NCI-H82 treated with DMSO at 0.1 percent for 48 hours (cell line): ENCODE data around the gene MLLT6.
A peak's percentile ranks its signal among the peaks of the same experiment; 100 is the strongest.

Source experiments
- DNase-seq: peaks from one replicate; lab custom pipeline; 2025; ENCODE audit not compliant: unreplicated experiment; lab: John Stamatoyannopoulos, UW

MLLT6 gene

DNA sequence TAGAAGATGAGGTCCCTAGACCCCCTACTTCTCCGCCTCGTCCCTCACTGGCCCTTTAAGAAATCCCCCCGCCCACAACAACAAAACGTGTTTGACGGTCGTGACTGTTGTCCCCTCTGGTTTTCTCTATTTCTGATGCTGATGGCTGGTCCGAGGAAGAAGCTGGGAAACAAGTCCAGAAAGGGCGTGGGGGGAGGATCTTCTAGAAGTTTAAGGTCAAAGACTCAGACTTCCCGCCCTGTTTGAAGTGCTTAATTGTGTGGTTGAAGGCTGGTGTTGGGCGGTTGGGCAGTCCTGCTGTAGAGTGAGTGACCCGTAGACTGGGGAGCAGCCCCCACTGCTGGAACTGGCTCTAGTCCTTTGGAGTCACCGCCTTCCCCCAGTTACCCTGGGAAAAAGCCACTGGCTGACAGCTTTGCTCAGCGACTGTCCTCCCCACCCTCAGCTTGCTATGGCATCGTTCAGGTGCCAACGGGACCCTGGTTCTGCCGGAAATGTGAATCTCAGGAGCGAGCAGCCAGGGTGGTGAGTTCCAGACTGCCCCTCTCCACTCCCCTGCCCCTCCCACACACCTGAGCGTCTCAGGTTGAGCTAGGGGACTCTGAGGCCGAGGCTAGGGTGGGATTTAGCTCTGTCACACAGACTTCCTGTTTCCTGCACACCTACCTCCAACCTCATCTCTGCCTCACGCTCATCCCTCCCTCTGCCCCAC is 1.6 kb downstream of the MLLT6 start:
- no peak for DNase-seq

DNA sequence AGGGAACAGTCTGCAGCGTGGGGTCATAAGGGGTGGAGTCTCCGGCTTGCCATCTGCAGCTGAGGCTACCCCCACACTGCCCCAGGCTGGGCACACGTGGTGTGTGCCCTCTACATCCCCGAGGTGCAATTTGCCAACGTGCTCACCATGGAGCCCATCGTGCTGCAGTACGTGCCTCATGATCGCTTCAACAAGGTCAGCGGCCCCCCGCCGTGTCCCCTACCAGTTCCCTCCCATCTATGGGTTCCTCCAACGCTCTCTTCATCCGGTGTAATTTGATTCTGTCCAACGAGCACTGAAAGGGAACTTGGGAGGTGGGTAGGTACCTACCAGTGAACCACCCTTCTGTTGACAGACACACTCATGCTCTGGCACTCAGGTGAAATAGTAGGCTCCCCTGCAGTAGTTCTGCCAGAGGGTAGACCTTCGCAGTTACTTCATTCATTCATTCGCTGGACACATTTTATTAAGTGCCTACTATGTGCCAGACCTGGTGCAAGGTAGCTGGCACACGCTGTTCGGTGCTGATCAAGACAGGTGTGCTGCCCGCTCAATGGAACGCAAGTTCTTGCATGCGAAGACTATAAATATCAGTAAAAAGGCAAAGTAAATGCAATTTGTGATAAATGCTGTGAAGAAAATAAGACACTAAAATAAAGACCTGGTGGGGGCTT is 2.7 kb downstream of the MLLT6 start:
- no peak for DNase-seq

DNA sequence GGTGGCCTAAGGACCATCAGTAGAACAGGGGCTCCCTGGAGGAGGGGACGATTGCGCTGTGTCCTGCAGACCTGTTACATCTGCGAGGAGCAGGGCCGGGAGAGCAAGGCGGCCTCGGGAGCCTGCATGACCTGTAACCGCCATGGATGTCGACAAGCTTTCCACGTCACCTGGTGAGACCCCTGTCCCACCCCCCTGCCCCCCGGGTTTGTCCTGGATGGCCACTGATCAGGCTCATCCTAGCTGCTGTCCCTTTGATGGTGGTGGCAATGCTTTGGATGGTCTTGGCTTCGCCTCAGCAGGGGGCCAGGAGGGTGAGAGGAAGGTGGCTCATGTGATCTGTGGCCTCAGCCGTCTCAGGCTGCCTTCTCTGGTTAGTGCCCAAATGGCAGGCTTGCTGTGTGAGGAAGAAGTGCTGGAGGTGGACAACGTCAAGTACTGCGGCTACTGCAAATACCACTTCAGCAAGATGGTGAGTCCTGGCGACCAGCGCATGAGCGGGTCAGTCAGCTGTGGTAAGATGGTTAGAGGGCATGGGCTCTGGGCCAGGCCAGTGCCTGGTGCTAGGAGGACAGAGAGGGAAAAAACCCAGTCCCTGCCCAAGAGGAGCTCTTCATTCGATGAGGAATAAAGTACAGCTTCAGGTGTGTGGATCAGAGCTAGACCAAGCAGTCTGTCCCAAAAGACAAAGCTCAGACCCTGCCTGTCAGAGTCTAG is 4.2 kb downstream of the MLLT6 start:
- DNase-seq, result no peak

DNA sequence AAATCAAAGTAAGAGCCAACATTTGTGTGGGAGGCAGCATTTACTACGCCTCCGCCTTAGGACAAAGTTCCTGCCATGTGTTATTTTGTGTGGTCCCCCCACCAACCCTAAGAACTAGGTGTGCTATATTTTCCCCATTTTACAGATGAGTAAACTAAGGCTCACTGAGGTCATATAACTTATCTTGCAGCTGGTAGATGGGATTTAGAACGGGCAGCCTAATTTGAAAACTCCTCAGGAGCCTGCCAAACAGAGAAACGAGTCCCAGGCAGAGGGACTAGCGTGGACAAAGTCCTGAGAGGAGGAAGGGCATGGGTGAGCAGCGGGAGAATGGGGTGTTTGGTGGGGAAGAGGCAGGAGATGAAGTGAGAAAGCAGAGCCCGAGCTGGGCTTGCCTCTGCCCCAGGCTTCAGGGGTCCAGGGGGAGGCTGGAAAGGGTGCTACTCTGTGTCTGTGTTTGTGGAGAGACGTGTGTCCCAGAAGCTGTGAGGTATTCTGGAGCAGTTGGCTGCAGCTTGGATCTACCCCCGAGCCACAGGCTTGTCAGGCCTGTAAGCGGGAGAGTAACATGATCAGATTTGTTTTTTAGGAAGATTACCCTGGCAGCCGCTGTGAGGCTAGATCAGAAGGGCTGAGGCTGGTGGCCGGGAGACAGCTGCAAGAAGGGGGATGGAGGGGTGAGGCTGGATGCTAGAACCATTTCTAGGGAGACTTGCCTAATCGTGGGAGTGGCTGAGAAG is 5.0 kb downstream of the MLLT6 start:
- peak; percentile 63 for DNase-seq

DNA sequence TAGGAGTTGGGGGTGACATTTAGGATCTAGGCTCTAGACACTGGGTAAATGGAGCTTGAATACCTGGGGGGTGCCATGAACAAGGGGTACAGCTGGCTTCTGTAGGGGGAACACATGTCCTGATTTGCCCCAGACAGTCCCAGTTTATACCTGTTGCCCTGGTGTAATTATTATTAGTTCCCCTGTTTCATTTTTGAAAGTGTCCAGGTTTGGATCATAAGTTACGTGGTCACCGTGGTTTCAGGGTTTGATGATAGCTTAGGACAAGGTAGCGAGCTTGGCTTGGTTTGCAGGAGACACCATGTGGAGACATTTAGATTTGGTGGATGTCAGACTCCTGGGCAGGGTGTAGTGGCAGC is 5.5 kb downstream of the MLLT6 start:
- DNase-seq, result no peak

DNA sequence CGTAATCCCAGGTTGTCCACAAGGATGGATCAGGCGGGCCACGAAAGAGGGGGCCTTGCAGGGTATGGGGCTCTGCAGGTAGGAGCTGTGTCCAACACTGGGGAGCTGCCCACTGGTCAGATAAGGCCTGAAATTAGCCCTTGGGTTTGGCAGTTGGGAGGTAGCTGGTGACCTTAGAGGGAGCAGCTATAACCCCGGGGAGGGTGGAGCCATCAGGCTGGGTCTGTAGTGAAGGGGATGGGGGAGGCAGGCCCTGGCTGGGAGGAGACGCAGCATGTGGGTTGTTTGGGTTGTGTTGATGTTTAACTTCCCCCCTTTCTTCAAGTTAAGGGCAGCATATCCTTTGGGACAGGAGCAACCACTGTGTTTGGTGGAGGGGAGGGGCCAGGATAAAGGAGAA is 5.9 kb downstream of the MLLT6 start:
- no peak for DNase-seq

DNA sequence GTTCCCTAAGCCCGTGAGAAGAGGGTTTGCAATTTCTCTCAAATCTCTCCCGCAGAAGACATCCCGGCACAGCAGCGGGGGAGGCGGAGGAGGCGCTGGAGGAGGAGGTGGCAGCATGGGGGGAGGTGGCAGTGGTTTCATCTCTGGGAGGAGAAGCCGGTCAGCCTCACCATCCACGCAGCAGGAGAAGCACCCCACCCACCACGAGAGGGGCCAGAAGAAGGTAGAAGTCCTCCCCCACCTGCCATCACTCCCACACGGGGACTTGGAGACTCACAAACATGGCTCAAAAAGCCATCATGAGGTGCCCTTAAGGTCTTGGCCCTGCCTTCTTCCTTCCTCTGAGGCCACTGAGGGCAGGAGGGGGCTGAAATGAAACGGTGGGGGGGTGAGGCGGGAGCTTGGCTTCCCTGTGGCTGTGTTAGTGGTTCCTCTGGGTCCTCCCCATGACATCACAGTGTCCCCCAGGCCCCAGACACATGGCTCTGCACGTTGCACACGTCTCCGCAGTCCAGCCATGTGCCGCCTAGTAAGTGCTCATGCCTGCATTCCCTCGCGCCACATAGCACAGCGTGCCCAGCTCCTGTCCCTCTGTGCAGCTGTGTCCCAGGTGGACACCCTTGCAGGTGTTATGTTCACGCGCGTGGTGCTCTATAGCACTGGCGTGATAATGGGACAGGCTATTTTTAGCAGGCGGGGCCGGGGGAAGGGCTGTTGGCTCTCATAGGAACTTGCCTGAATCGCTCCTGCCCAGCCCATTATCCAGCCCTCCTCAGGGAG is 6.9 kb downstream of the MLLT6 start:
- DNase-seq, result no peak

DNA sequence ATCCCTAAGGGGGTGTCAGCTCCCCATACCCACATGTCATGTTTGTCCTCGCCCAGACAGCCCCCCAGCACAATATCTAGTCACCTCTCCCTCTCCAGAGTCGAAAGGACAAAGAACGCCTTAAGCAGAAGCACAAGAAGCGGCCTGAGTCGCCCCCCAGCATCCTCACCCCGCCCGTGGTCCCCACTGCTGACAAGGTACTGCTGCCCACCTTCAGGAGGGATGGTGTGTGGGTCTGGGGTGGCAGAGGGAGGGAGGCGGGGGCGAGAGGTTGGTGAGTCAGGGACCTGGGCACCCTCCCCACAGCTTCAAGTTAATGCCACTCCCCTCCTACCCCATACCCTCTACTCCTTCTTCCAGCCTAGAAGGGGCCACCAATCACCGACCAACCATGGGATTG is 7.5 kb downstream of the MLLT6 start:
- no peak for DNase-seq

DNA sequence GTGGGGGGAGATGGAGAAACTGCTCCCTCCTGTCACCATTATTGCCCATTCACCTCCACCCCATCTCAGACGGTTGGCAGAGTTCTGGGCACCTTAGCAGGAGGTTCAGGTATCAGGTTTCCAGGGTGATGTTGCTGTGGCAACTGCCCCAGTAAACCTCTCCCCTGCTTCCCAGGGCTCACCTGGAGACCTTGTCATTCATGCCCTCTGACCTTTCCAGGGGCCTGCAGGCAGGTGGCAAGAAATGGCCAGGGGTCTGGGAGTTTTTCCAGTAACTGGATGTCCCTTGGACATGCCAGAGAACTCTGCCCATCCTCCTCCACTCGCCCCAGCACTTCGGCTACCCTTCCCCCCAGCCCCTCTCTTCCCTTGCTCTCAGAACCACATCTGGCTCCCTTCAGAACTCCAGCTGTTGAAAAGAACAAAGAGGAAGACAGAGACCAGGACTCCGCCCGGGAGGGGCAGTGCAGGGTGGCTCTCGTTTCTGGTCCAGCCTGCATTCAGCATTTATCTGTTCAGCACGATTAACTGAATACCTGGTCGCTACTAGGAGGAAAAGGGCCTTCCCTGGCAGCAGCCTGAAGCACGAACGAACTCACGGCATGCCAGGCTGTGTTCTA is 8.5 kb downstream of the MLLT6 start:
- DNase-seq, result no peak

DNA sequence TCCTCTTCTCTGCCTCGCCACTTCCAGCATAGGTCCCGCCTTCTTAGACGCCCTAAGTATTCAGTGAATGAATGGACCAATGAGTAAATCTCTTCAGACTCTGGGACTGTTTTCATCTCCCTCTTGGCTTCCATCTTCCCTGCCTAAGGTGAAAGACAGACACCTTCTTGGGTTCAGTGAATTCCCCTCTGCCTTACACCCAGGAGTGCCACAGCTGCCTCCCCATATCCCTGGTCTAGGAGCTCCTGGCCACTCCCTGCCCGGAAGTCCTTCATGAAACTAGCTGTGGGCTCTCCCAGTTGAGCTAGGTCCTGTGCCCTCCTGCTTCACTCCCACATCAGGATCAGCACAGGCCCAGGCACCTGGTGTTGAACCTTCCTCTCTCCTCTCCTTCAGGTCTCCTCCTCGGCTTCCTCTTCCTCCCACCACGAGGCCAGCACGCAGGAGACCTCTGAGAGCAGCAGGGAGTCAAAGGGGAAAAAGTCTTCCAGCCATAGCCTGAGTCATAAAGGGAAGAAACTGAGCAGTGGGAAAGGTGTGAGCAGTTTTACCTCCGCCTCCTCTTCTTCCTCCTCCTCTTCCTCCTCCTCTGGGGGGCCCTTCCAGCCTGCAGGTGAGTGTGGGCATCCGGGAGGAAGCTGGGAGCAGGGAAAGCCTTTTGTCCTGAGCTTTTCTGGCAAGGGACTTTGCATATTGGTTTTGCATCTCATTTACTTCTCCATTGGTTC is 10.3 kb downstream of the MLLT6 start:
- no peak for DNase-seq

DNA sequence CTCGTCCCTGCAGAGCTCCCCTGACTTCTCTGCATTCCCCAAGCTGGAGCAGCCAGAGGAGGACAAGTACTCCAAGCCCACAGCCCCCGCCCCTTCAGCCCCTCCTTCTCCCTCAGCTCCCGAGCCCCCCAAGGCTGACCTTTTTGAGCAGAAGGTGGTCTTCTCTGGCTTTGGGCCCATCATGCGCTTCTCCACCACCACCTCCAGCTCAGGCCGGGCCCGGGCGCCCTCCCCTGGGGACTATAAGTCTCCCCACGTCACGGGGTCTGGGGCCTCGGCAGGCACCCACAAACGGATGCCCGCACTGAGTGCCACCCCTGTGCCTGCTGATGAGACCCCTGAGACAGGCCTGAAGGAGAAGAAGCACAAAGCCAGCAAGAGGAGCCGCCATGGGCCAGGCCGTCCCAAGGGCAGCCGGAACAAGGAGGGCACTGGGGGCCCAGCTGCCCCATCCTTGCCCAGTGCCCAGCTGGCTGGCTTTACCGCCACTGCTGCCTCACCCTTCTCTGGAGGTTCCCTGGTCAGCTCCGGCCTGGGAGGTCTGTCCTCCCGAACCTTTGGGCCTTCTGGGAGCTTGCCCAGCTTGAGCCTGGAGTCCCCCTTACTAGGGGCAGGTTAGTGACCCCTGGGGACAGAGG is 11.4 kb downstream of the MLLT6 start:
- no peak for DNase-seq

DNA sequence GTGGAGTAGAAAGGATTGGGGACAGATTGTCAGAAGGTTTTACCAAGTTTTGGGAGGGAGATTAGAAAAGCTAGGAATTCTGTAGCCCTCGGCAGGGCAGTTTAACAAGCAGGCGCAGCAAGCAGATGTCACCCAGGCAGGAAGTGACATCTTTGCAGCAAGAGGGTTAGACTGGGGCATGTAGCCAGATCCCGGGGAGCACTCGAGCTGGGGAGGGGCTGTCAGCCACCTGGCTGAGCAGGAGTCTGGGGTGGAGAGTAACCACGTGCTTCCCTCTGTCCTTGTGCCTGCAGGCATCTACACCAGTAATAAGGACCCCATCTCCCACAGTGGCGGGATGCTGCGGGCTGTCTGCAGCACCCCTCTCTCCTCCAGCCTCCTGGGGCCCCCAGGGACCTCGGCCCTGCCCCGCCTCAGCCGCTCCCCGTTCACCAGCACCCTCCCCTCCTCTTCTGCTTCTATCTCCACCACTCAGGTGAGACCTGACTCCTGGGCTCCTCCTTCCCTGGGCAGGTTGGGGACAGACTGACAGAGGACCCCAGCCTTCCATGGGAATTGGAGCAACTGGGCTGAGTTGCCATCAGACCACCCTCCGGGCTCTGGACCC is 12.2 kb downstream of the MLLT6 start:
- no peak for DNase-seq

DNA sequence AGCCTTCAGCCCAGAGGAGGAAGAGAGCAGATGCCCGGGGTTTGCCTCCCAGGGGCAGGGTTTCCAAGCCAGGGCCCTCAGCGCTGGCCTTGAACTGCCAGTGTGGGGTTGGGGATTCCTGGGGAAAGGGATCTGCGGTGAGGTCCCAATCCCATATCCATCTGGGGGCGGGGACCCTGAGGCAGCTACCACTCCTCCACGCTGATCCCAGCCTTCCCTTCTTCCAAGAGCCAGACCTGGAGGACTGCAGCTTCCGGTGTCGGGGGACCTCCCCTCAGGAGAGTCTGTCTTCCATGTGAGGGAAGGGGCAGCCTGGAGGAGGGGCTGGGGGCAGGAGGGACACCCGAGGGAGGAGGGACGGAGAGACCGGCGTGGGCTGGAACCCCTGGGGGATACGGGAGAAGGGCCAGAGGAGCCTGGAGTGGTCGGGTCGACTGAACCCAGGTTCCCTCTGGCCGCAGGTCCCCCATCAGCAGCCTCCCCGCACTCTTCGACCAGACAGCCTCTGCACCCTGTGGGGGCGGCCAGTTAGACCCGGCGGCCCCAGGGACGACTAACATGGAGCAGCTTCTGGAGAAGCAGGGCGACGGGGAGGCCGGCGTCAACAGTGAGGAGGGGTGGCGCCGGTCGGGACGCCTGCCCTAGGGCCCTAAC is 14.3 kb downstream of the MLLT6 start:
- DNase-seq, result no peak

DNA sequence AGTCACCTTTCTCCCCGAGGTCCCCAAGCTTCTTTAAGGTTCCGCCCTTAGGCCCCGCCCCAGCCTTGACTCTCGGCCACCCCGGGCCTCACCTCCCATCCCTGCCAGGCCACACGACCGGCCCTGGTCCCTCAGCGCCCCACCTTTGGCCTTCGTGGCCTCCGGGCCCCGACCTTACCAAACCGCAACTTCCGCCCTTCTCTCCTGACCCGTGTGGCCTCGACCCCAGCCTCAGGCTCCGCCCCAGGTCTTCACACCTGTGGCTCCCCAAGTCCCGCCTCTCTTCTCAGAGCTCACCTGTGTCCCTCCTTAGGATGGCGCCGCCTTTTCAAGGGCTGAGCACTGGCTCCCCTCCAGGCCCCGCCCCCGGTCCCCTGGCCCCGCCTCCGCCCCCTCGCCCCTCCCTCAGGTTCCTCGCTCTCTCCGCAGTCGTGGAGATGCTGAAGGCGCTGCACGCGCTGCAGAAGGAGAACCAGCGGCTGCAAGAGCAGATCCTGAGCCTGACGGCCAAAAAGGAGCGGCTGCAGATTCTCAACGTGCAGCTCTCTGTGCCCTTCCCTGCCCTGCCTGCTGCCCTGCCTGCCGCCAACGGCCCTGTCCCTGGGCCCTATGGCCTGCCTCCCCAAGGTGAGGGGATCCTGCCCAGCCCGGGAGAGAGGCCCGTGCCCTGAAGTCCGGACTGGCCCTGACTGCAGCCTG is 15.0 kb downstream of the MLLT6 start:
- DNase-seq, result no peak

DNA sequence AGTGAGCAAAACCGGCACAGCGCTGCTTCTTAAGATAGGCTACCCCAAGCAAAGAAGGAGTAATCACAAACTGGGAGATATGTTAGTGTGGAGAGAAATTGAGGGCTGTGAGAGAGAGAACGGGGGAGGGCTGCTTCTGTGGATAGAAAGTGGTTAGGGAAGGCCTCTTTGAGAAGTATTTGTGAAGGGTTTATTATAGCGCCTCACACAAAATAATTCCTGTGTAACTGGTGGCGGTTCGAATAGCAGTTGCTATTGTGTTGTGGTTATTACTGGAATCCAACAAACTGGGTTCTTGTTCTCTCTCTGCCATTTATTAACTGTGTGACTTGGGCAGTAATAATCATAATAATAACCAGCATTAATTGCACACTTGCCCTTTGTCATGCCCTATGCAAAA is 15.9 kb downstream of the MLLT6 start:
- no peak for DNase-seq

DNA sequence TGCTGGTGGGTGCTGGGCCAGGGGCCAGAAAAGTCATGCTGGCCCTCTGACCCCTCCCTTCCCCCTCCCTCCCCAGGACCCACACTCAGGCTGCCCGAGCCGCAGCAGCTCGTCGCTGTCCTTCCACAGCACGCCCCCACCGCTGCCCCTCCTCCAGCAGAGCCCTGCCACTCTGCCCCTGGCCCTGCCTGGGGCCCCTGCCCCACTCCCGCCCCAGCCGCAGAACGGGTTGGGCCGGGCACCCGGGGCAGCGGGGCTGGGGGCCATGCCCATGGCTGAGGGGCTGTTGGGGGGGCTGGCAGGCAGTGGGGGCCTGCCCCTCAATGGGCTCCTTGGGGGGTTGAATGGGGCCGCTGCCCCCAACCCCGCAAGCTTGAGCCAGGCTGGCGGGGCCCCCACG is 16.7 kb downstream of the MLLT6 start:
- DNase-seq, result no peak

DNA sequence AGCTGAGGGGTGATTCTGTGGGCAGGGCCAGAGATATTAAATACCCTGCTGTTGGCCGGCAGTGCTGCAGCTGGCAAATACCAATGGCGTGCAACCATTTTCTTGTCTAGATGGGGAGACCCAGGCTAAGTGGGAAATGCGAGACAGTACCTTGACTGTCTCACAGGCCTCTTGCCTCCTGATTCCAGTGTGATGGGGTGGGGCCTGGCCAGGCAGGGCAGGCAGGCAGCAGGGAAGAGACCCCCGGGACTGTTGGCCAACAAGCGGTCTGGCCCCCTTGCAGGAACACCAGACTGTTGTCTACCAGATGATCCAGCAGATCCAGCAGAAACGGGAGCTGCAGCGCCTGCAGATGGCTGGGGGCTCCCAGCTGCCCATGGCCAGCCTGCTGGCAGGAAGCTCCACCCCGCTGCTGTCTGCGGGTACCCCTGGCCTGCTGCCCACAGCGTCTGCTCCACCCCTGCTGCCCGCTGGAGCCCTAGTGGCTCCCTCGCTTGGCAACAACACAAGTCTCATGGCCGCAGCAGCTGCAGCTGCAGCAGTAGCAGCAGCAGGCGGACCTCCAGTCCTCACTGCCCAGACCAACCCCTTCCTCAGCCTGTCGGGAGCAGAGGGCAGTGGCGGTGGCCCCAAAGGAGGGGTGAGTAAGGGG is 19.4 kb downstream of the MLLT6 start:
- DNase-seq, result no peak
